ENCODE measurements around the gene RRP1B.

Gene RRP1B

GRCh38 chr21:43726686-43727518 is 67.5 kb downstream of the RRP1B start:
- DNase-seq (ENCODE audit: low read depth in 2 of 2): no peak

DNA sequence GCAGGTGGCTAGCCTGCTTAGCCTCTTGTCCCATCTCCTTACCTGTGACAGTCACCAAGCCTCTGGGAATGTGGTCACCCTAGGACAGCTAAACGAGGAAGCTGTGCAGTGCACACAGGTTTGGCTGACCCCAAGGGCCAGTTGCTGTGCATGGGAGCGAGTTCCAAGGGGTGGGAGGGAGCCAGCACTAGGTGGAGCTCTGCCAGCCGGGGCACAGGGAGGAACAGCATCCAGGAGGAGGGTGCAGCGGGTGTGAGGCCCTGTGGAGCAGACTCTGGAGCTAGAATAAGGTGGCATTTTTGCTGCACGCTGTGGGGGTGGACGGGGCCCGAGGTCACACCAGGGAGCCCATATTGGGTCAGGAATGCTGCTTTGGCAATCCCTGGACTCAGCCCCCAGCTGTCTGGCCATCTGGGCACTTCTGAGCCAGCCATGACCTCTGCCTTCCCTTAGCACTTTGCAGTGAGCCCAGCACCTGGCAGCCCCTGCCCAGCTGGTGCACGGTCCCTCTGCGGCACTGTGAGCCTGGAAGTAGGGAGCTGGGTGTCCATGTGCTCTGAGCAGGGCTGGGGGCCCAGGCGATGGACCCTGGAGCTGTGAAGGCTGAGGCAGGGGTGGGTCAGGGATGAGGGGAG is 68.3 kb downstream of the RRP1B start:
- DNase-seq (ENCODE audit: low read depth in 2 of 2): no peak

- DNase-seq (ENCODE audit: low read depth in 2 of 2): no peak
Observed at GRCh38 chr21:43728154-43728466, 68.8 kb downstream of the RRP1B start.

GRCh38 chr21:43728467-43729390 is 69.4 kb downstream of the RRP1B start:
- peak; percentile 75 for DNase-seq (ENCODE audit: low read depth in 2 of 2)

- no peak for DNase-seq (ENCODE audit: low read depth in 2 of 2)
Observed at GRCh38 chr21:43731476-43731875, 72.1 kb downstream of the RRP1B start.

- no peak for DNase-seq (ENCODE audit: low read depth in 2 of 2)
Observed at GRCh38 chr21:43731891-43732711, 72.7 kb downstream of the RRP1B start.

DNA sequence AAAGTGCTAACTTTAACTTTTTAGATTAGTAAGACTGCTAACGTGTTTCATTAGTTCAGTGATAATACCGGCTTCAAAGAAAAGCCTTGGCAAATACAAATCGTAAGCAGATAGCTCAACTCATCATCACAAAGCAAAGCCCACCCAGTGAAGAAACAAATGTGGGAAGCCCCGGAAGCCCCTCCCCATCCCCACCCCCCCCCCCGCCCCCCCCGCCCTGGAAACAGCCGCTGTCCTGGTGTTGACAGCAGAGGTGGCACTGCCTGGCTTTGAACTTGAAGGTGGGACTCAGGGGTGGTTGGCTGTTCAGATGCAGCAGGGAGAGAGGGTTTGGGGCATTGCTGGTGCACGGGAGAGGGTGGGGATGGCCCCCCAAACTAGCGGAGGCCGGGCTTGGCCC is 73.7 kb downstream of the RRP1B start:
- DNase-seq (ENCODE audit: low read depth in 2 of 2): no peak

DNA sequence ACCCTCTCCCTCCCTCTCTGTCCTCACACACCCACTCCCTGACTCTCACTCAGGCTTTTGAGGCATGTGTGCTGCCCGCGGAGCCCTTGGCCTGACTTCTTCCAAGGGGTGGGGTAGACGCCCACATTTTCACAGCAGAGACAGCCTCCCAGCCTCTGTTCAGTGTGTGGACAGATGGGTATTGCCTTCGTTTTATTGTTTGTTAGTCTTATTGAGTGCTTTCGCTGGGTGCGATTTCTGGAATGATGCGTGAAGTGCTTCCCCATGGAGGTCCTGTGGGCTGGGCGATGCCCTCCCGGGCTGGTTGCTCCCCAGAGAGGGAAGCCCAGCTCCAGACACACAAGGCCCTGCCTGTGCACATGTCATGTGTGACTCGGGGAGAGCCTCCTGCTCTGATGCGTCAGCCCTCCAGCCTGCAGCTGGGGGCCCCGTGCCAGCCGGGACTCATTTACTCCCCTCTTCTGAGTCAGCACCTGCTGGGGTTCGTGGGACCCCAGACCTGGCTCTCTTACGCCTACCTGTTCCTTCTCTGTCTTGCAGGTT is 74.2 kb downstream of the RRP1B start:
- DNase-seq (ENCODE audit: low read depth in 2 of 2): peak in 1 of 2 donors; percentile 38

- peak in 1 of 2 donors; percentile 22 for DNase-seq (ENCODE audit: low read depth in 2 of 2)
Observed at GRCh38 chr21:43734131-43734927, 75.0 kb downstream of the RRP1B start.

- no peak for DNase-seq (ENCODE audit: low read depth in 2 of 2)
Observed at GRCh38 chr21:43734928-43735229, 75.5 kb downstream of the RRP1B start.

DNA sequence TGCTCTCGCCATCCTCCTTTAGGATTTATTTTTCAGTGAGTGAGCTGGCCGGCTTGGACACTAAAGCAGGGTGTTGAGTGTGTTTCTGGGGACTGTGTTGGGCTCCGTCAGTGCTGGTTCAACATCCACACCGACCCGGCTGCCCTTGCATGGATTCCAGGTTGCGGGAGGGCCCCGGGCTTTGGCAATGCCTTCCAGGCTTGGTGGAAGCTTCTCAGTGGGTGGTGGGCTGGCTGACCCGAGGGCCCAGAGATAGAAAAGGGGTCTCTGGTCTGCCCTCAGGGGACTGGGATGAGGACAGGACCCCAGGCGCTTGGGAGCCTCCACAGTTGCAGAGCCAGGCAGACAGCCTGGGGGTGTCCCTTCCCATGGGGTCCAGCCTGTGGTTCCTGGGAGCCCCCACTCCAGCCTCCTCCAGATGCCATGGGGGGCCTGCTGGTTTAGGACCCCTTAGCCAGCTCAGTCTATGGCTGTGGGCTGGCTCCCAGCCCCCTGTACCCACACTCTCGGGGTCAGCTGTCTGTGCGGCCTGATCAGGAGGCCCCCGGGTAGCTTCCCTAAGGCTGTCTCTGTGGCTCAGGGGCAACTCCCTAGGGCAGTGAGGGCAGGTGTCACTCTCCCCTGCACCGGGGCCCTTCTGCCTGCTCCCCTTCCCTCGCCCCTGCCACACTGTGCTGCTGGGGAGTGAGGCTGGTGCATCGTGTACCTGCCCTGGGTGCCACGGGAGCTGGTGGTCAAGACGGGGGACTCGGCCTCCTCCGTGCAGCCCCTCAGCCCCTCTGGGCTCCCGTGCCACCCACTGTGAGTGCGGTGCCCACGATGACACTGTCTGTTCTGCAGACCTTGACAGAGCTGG is 76.1 kb downstream of the RRP1B start:
- no peak for DNase-seq (ENCODE audit: low read depth in 2 of 2)

DNA sequence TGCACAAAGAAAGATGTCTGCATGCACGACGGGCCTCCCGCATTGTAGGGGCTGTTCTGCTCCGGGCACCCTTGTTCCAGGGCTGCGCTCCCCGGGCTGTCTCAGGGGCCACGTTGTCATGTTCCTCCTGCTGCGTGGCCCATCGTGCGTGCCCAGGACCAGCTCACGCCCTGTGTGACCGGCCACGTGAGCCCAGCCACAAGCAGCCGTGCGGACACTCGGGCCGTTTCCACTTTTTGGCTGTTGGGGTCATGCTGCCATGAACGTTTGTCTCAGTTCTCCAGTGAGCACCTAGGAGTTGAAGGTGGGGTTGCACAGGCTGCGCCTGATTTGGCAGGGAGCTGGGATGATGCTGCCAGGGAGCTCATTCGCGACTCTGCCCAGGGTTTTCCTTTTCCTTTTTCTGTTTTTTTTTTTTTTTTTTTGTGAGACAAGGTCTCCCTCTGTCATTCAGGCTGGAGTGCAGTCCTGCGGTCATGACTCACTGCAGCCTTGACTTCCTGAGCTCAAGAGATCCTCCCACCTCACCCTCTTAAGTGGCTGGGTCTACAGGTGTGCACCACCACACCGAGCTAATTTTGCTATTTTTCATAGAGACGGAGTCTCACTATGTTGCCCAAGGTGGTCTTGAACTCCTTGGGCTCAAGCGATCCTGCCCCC is 77.0 kb downstream of the RRP1B start:
- no peak for DNase-seq (ENCODE audit: low read depth in 2 of 2)

DNA sequence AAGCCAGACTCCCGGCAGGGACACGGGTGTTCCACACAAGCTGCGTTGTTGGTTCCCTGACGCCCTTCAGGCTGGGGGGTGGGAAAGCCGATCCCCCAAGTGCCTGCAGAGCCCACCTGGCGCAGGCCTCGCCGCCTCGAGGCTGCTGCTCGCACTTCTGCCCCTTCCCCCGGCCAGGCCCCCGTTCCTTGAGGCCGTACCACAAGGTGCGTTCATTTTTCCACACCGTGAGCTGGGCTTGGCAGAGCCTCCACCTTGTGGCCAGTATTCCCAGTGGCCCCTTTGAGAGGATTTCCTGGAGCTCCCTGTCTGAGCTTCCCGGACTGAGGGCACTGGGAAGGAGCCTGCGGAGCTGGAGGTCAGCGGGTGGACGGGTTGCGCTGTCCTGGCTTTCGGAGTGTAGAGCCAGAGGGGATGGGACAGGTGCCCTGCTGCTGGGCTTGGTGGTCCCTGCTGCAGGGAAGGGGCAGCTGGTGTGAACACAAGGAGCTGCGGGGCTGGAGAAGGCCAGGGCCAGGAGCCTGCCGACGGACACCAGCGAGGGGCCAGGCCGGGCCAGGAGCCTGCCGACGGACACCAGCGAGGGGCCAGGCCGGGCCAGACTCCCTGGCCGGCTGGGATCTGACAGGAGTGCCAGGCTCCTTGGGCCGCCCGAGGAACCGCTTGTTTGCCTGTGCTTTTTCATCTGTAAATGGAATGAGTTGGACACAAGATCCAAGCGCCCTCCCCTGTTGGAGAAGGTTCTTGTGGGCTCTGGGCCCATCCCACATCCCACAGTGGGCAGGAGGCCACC is 78.0 kb downstream of the RRP1B start:
- no peak for DNase-seq (ENCODE audit: low read depth in 2 of 2)

DNA sequence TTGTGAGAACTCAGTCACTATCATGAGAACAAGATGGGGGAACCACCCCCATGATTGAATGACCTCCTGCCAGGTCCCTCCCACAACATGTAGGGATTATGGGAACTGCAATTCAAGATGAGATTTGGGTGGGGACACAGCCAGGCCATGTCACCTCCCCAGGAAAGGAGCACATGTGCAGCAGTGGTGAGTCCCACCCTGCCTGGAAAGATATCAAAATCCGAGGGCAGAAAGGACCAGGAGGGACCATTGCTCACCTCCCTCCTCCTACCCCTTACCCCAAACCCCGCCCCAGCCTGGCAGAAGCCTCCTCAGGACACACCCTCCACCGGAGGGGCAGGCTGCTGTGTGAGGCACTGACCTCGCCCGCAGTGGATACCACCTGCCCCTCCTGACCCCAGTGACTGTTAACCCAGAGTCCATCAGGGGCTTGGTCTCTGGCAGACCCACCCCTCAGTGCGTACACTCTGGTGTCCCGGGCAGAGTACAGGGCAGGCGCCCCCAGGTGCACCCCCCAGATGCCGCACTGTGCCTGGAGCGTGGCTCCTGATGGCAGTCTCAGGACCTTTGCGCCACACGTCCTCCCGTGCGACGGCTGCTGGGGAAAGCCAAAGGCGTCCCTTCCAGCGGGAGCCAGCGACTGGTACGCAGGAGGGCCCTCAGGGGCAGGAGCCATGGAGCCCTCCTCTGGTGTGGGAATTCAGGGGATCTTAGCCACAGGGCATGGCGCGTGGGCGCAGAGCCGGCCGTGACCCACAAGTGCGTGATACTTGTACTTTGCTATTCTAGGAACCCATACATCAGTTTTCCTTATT is 80.5 kb downstream of the RRP1B start:
- no peak for DNase-seq (ENCODE audit: low read depth in 2 of 2)

DNA sequence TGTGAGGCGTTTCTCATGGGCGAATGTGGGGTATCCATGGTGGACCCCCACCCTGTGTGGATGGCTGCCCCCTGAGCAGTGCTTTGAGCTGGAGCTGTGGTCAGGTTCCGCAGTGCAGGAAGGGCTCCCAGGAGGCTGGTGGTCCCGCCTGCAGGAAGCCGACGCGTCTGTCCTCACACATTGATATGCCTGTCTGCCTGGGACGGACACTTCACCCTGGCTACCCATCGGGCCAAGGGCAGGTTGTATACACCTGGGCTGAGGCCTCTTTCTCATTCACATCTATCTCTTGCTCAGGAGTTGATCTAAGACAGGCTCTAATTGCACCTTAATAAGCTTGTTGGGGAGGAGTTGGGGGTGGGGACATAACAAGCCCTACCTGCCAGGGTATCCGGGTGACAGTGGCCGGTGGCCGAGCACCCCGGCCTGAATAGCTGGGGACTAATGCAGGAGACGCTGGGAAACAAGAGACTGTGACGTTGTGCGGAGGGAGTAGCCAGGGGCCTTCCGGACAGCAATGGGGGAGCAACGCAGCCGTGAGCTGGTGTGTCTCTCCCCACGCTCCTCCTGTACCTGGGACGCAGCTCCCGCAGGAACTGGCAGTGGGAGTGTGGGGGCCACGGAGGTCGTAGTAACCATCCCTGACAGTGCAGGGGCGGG is 81.3 kb downstream of the RRP1B start:
- no peak for DNase-seq (ENCODE audit: low read depth in 2 of 2)

GRCh38 chr21:43741423-43742096 is 82.2 kb downstream of the RRP1B start:
- no peak for DNase-seq (ENCODE audit: low read depth in 2 of 2)
